NT2/D1 (cell line): ENCODE data around the gene DAB2.

Source experiments
- SUZ12 ChIP-seq: IDR thresholded peaks from 2 replicates; pipeline ENCODE4 v1.6.1; 2011; ENCODE audit not compliant: insufficient read length, insufficient read depth; ENCODE audit errors: extremely low read depth
- YY1 ChIP-seq: IDR thresholded peaks from 2 replicates; pipeline ENCODE4 v1.6.1; 2011; ENCODE audit not compliant: insufficient read length, insufficient read depth
- ZNF274 ChIP-seq: IDR thresholded peaks from 2 replicates; pipeline ENCODE4 v1.6.1; 2011; ENCODE audit warnings: mild to moderate bottlenecking, low read depth, low read length

GRCh38 chr5:39426051-39426745, 1.4 kb upstream of the DAB2 start:
- TF ChIP-seq YY1 (no peak), ZNF274 (no peak), SUZ12 (no peak)
